ENCODE results near the gene THEMIS2.

The THEMIS2 gene

DNA sequence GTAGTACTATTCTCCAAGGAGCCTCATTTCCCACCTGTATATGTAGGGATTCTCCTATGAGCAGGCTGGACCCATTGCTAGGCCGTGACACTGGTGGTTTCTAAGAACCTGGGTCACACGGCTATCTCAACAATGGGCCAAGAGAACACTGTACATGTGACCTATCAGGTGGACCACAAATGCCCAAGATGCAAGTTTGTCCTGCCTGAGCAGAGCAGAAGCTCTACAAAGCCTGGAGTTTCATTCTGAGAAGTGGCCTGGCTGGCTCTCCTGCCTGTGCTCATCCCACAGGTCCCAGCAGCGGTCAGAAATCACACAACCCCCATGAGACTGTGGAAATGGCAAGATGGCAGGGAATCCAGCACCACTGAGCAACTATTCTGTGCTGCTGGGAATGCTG is 17.2 kb downstream of the THEMIS2 start:
- no peak for TF ChIP-seq CTCF (conservative IDR thresholded peaks at IDR 0.05)
- no peak overlapping the region for H3K27ac ChIP-seq

DNA sequence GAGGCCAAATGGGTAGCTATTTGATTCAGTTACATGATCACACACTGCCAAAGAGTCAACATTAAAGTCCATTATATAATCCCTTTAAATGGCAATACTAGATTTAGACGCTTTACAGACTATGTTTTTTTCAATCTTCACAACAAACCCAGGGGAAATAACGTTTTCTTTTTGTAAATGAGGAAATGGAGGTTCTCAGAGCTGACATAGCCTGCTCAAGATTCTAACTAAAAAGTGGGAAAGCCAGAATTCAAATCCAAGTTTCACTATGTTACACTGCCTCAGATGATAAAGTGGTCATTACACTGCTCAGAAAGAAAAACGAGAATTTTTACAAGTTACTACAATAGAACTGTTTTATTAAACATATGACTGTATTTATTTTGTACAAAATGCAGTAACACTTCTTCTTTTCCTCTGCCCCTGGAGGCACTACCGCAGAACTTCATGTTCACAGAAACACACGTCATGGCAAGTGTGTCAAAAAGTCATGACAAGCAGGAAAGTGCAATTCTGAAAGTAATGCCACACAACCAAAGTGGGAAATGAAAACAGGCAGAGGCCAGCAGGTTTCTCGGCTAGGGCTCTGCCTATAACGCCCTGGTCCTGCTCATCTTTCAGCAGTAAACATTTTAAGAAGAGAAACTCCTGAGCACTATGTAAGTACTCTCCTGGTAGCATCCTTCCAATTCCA is 19.0 kb downstream of the THEMIS2 start:
- H3K27ac ChIP-seq: no peak overlapping the region
- TF ChIP-seq CTCF (conservative IDR thresholded peaks at IDR 0.05): no peak

- no peak for TF ChIP-seq CTCF (conservative IDR thresholded peaks at IDR 0.05)
Measured at GRCh38 chr1:27894521-27894920, 22.2 kb downstream of the THEMIS2 start.

DNA sequence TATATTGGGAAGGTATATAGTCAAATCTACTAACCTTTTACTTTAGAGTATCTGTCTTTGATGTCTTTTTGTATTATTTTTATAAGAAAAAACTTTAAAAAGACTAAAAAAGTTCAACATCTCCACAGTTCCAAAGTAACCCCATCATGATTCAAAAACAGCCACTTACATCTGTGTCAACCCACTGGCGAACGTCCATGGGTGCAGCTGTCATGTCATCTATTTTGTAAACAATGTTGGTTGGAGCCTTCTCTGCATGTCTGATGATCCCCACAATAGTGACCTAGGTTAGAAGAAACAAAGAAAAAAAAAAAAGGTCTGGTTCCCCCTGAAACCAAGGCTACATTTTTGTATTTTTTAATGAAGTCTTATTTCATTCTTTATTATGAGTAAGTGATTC is 34.4 kb downstream of the THEMIS2 start:
- no peak overlapping the region for H3K27ac ChIP-seq
- no peak for TF ChIP-seq CTCF (conservative IDR thresholded peaks at IDR 0.05)

More at GRCh38 chr1:27894521-27894920, 22.2 kb downstream of the THEMIS2 start:
- H3K27ac ChIP-seq: no peak overlapping the region

GRCh38 chr1:27912429-27912828 is 40.1 kb downstream of the THEMIS2 start:
- no peak for TF ChIP-seq CTCF (conservative IDR thresholded peaks at IDR 0.05)
- no peak overlapping the region for H3K27ac ChIP-seq

- peak overlapping the region; percentile 78 for H3K27ac ChIP-seq
- TF ChIP-seq CTCF (conservative IDR thresholded peaks at IDR 0.05): no peak
Measured at GRCh38 chr1:27915082-27915575, 42.8 kb downstream of the THEMIS2 start.

DNA sequence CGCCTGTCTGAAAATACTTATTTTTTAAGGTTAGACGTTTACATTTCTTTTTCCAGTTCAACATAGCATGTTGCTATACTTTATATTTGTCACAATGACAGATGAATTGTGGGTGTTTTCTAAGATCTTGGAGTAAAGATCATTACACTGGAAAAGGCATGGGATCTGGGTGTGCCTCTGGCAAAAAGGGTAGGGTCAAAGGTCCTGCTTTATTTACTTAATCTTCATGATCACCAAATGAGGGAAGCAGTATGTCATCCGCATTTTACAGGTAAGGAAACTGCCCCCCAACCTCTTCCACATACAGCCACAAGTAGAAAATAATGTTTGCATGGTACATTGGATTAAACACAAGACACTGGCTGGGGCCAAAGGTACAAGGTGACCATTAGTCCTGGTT is 49.9 kb downstream of the THEMIS2 start:
- no peak for TF ChIP-seq CTCF (conservative IDR thresholded peaks at IDR 0.05)
- H3K27ac ChIP-seq: no peak overlapping the region

All from VCaP (cell line).